NCI-H1105 (cell line): ENCODE results near the gene SLC22A2.

Source experiments
- DNase-seq: peaks from one replicate; lab custom pipeline; 2025; lab: John Stamatoyannopoulos, UW

SLC22A2 gene

GRCh38 chr6:160273750-160274149, 15.1 kb upstream of the SLC22A2 start:
- DNase-seq, result no peak

- no peak for DNase-seq
Measured at GRCh38 chr6:160273196-160273595, 14.6 kb upstream of the SLC22A2 start.

DNA sequence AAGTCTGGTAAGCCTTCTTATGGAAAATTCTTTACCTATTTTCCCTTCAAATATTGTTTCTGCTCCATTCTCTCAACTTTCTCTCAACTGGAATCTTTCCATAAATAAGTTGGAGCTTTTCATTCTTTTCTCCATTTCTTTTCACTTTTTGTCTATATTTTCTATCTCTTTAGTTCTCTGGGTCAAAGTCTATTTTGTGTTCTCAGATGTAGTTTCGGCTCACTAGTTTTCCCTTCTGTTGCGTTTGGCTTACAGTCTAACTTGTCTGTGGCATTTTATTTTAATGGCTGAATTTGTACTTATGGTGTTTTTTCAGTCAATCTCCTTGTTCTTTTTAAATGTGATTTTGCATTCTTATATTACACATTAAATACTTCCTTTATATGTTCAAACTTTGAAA, 14.1 kb upstream of the SLC22A2 start:
- DNase-seq, result no peak

GRCh38 chr6:160270347-160270746, 11.7 kb upstream of the SLC22A2 start:
- DNase-seq, result no peak

- no peak for DNase-seq
Measured at GRCh38 chr6:160269771-160270170, 11.2 kb upstream of the SLC22A2 start.

DNA sequence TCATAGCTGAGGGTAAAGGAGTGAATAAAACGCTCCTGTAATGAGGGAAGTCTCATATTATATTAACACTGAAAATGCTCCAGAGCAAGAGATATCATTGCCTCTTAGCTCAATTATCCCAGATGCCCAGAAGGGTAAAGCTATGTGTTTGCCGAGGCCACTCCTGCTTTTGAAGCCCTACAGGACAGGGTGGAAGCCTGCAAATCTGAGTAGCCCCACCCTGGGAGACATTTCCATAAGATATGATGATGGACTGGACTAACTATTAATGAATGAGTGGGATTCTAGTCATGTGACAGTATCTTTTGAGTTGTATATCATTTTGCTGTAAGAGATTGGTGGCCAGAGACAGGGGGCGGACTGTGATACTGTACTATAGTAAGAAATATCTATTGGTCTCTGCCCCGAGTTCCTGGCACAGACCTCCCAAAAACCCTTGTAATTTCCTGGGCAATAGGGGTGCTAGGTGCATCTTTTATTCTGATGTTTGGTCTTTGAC, 10.5 kb upstream of the SLC22A2 start:
- no peak for DNase-seq

- DNase-seq, result no peak
Measured at GRCh38 chr6:160267102-160267501, 8.5 kb upstream of the SLC22A2 start.

- DNase-seq, result no peak
Measured at GRCh38 chr6:160265869-160266476, 7.4 kb upstream of the SLC22A2 start.

DNA sequence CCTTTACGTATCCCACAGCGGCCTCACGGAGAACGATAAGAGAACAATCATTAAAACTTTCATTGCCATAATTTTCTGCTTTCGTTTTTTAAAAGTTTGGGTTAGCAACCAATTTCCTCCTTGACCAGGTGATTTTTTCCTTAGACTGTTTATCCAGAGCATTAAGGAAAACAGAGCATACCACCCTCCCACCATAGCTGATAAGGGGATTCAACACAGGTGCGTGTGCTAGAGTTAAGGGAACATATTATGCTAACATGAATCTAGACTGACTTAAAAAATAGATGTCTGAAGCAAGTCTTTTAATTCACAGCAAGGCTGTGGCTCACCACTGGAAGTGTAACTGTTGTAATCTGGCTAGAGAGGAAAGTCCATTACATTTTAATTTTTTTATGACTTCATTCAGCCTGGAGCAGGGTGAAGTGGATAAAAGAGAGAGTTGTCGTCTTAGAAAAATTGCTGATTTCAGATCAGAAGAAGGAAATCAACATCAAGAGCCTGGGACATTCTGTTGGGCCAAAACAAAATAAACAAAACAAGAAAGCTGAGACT, 5.5 kb upstream of the SLC22A2 start:
- DNase-seq, result no peak

- DNase-seq, result no peak
Measured at GRCh38 chr6:160263196-160263939, 4.7 kb upstream of the SLC22A2 start.

DNA sequence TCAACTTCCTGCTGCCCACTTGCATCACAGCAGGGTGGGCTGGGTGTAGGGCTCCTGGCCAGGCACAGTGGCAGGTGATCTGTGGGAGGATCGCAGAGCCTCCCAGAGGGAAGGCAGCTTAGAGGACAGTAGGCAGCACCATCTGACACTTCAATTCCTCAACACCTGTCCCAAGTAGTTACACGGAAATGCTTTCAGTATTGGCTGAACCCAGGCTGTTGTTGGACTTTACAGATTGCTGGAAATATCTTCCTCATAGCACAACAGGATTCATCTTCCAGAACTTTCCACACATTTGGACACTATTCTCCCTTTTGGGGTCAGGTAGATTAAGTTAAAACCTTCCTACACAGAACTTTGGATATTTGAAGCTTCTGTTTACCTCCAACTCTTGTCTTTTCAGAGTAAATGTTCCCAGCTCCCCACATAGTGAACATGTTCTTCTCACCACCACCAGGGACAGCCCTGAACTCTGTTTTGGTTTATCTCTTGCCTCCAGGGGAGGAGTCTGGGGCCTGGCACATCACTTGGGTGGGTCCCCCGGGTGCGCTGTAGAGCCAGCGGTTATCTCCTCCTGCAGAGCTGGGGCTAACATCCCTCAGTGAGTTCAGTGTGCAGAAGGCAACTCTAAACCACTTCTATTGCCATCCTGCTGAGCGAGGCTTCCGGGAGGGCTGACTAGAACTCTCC, 3.5 kb upstream of the SLC22A2 start:
- no peak for DNase-seq

- no peak for DNase-seq
Measured at GRCh38 chr6:160260803-160261450, 2.3 kb upstream of the SLC22A2 start.

GRCh38 chr6:160260367-160260766, 1.7 kb upstream of the SLC22A2 start:
- DNase-seq, result no peak

DNA sequence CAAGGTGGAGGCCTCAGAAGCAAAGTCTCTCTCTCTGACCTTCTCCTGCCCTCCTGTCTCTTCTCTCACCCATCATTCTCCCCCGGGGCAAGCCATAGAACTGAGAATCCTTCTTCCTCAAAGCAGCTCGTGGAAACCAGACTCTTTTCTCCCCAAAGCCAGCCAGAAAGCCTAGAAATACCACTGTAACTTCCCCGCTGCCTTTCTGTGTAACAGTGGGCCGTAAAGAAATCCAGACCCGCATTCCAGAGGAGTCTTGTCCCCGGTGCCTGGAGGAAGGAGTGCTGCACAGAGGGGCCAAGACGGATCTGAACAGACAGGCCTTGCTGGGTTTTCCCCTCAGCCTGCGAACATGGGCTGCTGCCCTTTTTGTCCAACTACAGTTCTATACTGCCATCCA, 977 bp upstream of the SLC22A2 start:
- no peak for DNase-seq

DNA sequence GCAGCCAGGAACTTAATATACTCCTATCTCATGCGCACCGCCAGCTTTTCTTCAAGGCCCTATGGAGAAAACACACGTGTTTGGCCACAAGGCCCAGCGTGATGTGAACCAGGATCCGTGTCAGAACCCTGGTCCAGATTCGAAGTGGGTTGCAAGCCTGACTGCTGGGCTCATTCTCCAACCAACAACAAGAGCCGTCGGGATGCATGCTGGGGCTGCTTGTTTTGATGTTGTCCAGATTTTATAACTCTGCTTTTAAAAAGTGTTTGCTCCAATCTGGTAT, 463 bp upstream of the SLC22A2 start:
- DNase-seq, result no peak

- no peak for DNase-seq
Measured at GRCh38 chr6:160256445-160256844, 2.2 kb downstream of the SLC22A2 start.

GRCh38 chr6:160254467-160255312, 3.9 kb downstream of the SLC22A2 start:
- no peak for DNase-seq

DNA sequence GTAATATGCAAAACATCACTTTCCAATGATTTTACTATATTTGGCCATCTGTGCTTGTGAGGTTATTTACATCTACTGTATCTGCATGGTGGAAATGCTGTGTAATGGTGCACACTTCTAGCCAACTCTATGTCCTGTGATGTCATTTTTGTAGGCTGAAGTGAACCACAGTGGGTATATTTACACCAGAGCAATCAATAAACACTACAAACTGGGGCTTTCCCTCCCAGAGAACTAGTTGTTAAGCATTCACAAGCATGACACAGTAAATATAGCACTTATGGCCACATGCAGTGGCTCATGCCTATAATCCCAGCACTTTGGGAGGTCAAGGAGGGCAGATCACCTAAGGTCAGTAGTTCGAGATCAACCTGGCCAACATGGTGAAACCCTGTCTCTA, 4.9 kb downstream of the SLC22A2 start:
- DNase-seq, result no peak

DNA sequence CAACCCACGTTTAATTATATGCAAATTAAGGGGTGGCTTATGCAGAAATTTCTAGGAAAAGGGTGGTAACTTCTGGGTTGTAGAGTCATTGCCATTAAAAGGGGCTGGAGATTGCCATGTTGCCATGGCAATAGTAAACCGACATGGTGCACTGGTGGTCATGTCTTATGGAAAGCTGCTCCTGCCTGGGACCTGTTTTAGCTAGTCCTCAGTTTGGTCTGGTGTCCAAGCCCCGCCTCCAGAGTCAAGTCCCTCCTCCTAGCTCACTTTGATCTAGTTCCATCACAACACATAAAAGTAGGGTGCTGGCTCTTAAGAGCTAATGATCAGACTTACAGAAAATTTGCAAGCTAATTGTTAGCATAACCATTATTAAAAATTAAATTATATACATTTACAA, 5.3 kb downstream of the SLC22A2 start:
- DNase-seq, result no peak

DNA sequence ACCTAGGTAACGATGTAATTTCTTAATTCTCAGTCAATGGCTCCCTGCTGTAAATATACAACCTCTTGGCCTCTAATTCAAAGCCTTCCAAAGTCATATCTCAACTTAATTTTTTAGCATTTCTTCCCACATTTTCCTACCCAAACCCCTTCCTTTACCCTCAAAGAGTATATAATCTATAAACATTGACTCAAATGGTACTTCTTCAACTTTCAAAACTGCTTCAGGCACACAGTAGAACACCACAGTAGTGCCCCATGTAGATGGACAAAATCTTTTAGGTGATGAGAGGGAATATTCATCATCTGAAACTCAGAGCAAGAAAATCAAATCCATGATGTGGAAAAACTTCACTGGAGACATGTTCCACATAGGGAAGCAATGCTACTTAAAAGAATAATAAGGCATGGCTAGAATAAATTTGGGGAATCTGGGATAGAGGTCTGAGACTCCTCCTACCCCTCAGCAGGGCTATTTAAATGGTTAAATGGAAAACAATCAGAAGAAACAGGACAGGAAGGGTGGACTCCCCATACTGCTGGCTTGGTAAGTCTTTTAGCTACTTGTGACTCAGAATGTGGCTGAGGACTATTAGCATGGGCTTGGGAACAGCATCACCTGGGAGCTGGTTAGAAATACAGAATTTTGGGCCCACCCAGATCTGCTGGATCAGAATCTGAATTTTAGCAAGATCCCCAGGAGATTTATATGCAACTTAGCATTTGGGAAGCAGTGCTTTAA, 6.4 kb downstream of the SLC22A2 start:
- no peak for DNase-seq

GRCh38 chr6:160249671-160250070, 8.9 kb downstream of the SLC22A2 start:
- no peak for DNase-seq
